Measurements from ENCODE around the gene PEX11A. TPM values are rescaled to one million over a fixed set of nuclear protein-coding genes. Genes with fewer than 3 reads are reported as not detected.

Gene PEX11A
- total RNA-seq, 4 donors from 2014 or later = 7.2 to 15.5 (median 9.7) TPM

GRCh38 chr15:89642106-89642505 lies 48.4 kb downstream of the PEX11A start:
- no peak for TF ChIP-seq CTCF (IDR thresholded peaks at IDR 0.05)
- no peak for TF ChIP-seq POLR2A (IDR thresholded peaks at IDR 0.05)
- no peak for TF ChIP-seq EP300 (IDR thresholded peaks at IDR 0.05)

GRCh38 chr15:89641053-89641452 lies 49.5 kb downstream of the PEX11A start:
- peaks cover 0 to 36% (median 0%) of the 10 kb centered on the region in 3 donors for H3K36me3 ChIP-seq
- no peak for DNase-seq (ENCODE audit: low spot score in 2 of 2)
- H3K4me3 ChIP-seq = no peak overlapping the region
- H3K4me1 ChIP-seq = no peaks in the 10 kb centered on the region
- no peaks in the 10 kb centered on the region for H3K27me3 ChIP-seq
- H3K27ac ChIP-seq = no peak overlapping the region
- TF ChIP-seq EP300 (IDR thresholded peaks at IDR 0.05) = no peak
- 75 to 81% methylated on average over 5 of the region's 5 CpGs for WGBS, 2 donors
- H3K9me3 ChIP-seq = no peaks in the 10 kb centered on the region

More at GRCh38 chr15:89642106-89642505, 48.4 kb downstream of the PEX11A start:
- peaks cover 0 to 4% (median 0%) of the 10 kb centered on the region in 4 donors for H3K4me1 ChIP-seq
- DNase-seq (ENCODE audit: low spot score in 2 of 2) = no peak
- 90 to 95% methylated on average over 13 to 16 of the region's 16 CpGs for WGBS, 2 donors
- no peaks in the 10 kb centered on the region for H3K27me3 ChIP-seq
- peaks cover 0 to 39% (median 0%) of the 10 kb centered on the region in 3 donors for H3K36me3 ChIP-seq
- H3K9me3 ChIP-seq = no peaks in the 10 kb centered on the region
- no peak overlapping the region for H3K27ac ChIP-seq
- no peak overlapping the region for H3K4me3 ChIP-seq

- H3K27me3 ChIP-seq = no peaks in the 10 kb centered on the region
- TF ChIP-seq EP300 (IDR thresholded peaks at IDR 0.05) (no peak), POLR2A (IDR thresholded peaks at IDR 0.05) (no peak), CTCF (IDR thresholded peaks at IDR 0.05) (no peak)
- 93 to 98% methylated on average over 5 of the region's 5 CpGs for WGBS, 2 donors
These were observed 50.3 kb downstream of the PEX11A start for GRCh38 chr15:89640245-89640644.

GRCh38 chr15:89633585-89633984 lies 57.0 kb downstream of the PEX11A start:
- Histone ChIP-seq H3K9me3 (no peaks in the 10 kb centered on the region), H3K36me3 (peaks cover 0 to 62% (median 0%) of the 10 kb centered on the region in 3 donors), H3K27me3 (no peaks in the 10 kb centered on the region), H3K4me3 (no peak overlapping the region), H3K4me1 (no peaks in the 10 kb centered on the region), H3K27ac (no peak overlapping the region)
- WGBS, 2 donors = 92 to 96% methylated on average over 23 of the region's 23 CpGs
- no peak for TF ChIP-seq POLR2A (IDR thresholded peaks at IDR 0.05)
- TF ChIP-seq CTCF (IDR thresholded peaks at IDR 0.05) = no peak
- TF ChIP-seq EP300 (IDR thresholded peaks at IDR 0.05) = no peak
- DNase-seq (ENCODE audit: low spot score in 2 of 2) = no peak

More at GRCh38 chr15:89640245-89640644, 50.3 kb downstream of the PEX11A start:
- no peaks in the 10 kb centered on the region for H3K9me3 ChIP-seq
- peaks cover 0 to 28% (median 0%) of the 10 kb centered on the region in 3 donors for H3K36me3 ChIP-seq
- no peak overlapping the region for H3K4me3 ChIP-seq
- no peak for DNase-seq (ENCODE audit: low spot score in 2 of 2)
- H3K4me1 ChIP-seq = no peaks in the 10 kb centered on the region
- H3K27ac ChIP-seq = no peak overlapping the region

GRCh38 chr15:89632563-89633430 lies 57.8 kb downstream of the PEX11A start:
- TF ChIP-seq EP300 (IDR thresholded peaks at IDR 0.05) (no peak), POLR2A (IDR thresholded peaks at IDR 0.05) (no peak), CTCF (IDR thresholded peaks at IDR 0.05) (no peak)
- 96% methylated on average over 18 of the region's 18 CpGs for WGBS, 2 donors
- Histone ChIP-seq H3K4me1 (no peaks in the 10 kb centered on the region), H3K27ac (no peak overlapping the region), H3K27me3 (no peaks in the 10 kb centered on the region), H3K9me3 (no peaks in the 10 kb centered on the region), H3K36me3 (peaks cover 0 to 70% (median 0%) of the 10 kb centered on the region in 3 donors), H3K4me3 (no peak overlapping the region)
- no peak for DNase-seq (ENCODE audit: low spot score in 2 of 2)
